Measurements from ENCODE around the gene KCNH2. TPM values are rescaled to one million over a fixed set of nuclear protein-coding genes. Genes with fewer than 3 reads are reported as not detected.

The KCNH2 gene
- total and polyA plus RNA-seq, 2 of the 8 experiments (the other 6 are each of a cell fraction or from before 2014, with no cell fraction given): 8.0 to 15.0 TPM

- Histone ChIP-seq H3K9me3 (ENCODE audit: insufficient read depth in 2 of 2, low read depth in 1 of 2, low read length in 1 of 2) (no peaks in the 10 kb centered on the region; a peak in 1 of 4 replicates), H2BK120ac (replicated peaks; ENCODE audit: low read depth, low read length) (no peak overlapping the region), H2BK5ac (ENCODE audit: low read depth, low read length) (no peak overlapping the region), H4K20me1 (replicated peaks in 1 of 2; ENCODE audit: control insufficient read depth in 1 of 2, insufficient read depth in 2 of 2, low read length in 2 of 2) (no peaks in the 10 kb centered on the region), H4K91ac (replicated peaks; ENCODE audit: insufficient read length, low read length) (no peak overlapping the region), H2BK12ac (ENCODE audit: low read depth, low read length) (peak overlapping the region; percentile 60; the same call in 1 of the 2 replicates), H3K79me1 (ENCODE audit: low read depth, low read length) (no peaks in the 10 kb centered on the region), H3K18ac (ENCODE audit: extremely low read depth, low read length) (no peak overlapping the region), H2BK15ac (ENCODE audit: low read length) (no peak overlapping the region), H3K4ac (replicated peaks; ENCODE audit: insufficient read length, low read depth, low read length) (no peak overlapping the region), H3K23me2 (ENCODE audit: low read depth, low read length) (no peaks in the 10 kb centered on the region), H3K14ac (ENCODE audit: insufficient read length) (no peak overlapping the region), H3K4me1 (replicated peaks in 1 of 4; ENCODE audit: control insufficient read depth in 3 of 4, insufficient read depth in 4 of 4, low read length in 3 of 4) (peaks cover 0 to 28% (median 7%) of the 10 kb centered on the region in 4 experiments; a peak in 4 of 7 replicates), H3K27ac (ENCODE audit: low read depth, low read length) (no peak overlapping the region), H3K4me3 (ENCODE audit: extremely low read depth in 1 of 4, insufficient read depth in 2 of 4, low read depth in 3 of 4, low read length in 4 of 4) (no peak overlapping the region), H3K79me2 (ENCODE audit: control insufficient read depth in 1 of 2, insufficient read depth in 2 of 2, low read length in 2 of 2) (no peaks in the 10 kb centered on the region), H4K8ac (ENCODE audit: extremely low read depth, insufficient read depth, low read length) (no peak overlapping the region), H4K5ac (ENCODE audit: insufficient read length, low read depth, low read length) (no peak overlapping the region), H2AFZ (ENCODE audit: low read length) (no peak overlapping the region; the same call in 1 of the 2 replicates), H3K56ac (replicated peaks; ENCODE audit: insufficient read length, low read depth, low read length) (no peak overlapping the region), H2AK5ac (ENCODE audit: low read depth, low read length) (no peak overlapping the region), H3K9ac (replicated peaks in 1 of 4; ENCODE audit: extremely low read depth in 1 of 4, low read depth in 3 of 4, low read length in 3 of 4) (no peak overlapping the region), H3K23ac (ENCODE audit: insufficient read length) (no peak overlapping the region), H3K36me3 (ENCODE audit: control insufficient read depth in 2 of 4, insufficient read depth in 4 of 4, low read length in 3 of 4) (no peaks in the 10 kb centered on the region), H2BK20ac (ENCODE audit: low read length) (no peak overlapping the region), H3K4me2 (ENCODE audit: insufficient read depth in 1 of 2, low read depth in 2 of 2, low read length in 2 of 2) (no peak overlapping the region), H3K27me3 (replicated peaks in 1 of 4; ENCODE audit: control insufficient read depth in 3 of 4, extremely low read depth in 1 of 4, insufficient read depth in 3 of 4, low read length in 3 of 4) (peaks cover 0 to 11% (median 6%) of the 10 kb centered on the region in 4 experiments; a peak in 4 of 7 replicates)
- WGBS, 2 experiments (ENCODE audit: extremely low coverage in 1 of 2, insufficient coverage in 1 of 2, insufficient read length in 1 of 2, insufficient replicate concordance in 2 of 2, low coverage in 1 of 2, low lambda C conversion rate in 2 of 2, missing lambda C conversion rate in 1 of 2): 28% methylated on average over 22 of the region's 22 CpGs; no CpG with 5 or more reads in 1 of the 2 experiments
- POLR2A ChIA-PET (ENCODE audit: partially characterized antibody): interaction anchor here (1.2 to 1.5 kb wide), 2 partner anchors 21 to 94 kb away, joined by 3 to 4 read pairs; no protein-coding TSS in a partner anchor
- no peak for FAIRE-seq
- peak; percentile 60 to 96 for DNase-seq (ENCODE audit: low read depth in 1 of 2, low spot score in 2 of 2)
- CTCF ChIA-PET (ENCODE audit: partially characterized antibody): interaction anchor here (0.6 to 2.9 kb wide), 55 partner anchors 9 to 559 kb away, joined by 3 to 35 read pairs (median 5); partner anchors contain the start of genes ATG9B and NOS3
- peak in 1 of 2 experiments; percentile 70; a peak in 1 of 4 replicates for TF ChIP-seq HDAC2 (IDR thresholded peaks at IDR 0.05; ENCODE audit: borderline replicate concordance in 1 of 2, low read depth in 2 of 2, low read length in 2 of 2)
- TF ChIP-seq SAP30 (IDR thresholded peaks at IDR 0.05; ENCODE audit: insufficient read depth, insufficient replicate concordance, low read length): no peak
- 0 out of 2 replicates have a peak, but pooled peaks have one; percentile 16 for TF ChIP-seq JUND (IDR thresholded peaks at IDR 0.05; ENCODE audit: low read length)
- TF ChIP-seq, protein P1, sequence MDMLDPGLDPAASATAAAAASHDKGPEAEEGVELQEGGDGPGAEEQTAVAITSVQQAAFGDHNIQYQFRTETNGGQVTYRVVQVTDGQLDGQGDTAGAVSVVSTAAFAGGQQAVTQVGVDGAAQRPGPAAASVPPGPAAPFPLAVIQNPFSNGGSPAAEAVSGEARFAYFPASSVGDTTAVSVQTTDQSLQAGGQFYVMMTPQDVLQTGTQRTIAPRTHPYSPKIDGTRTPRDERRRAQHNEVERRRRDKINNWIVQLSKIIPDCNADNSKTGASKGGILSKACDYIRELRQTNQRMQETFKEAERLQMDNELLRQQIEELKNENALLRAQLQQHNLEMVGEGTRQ (IDR thresholded peaks at IDR 0.05; ENCODE audit: low read length): no peak
- TF ChIP-seq YY1 (IDR thresholded peaks at IDR 0.05; ENCODE audit: low read depth, low read length): peak; percentile 87
- no peak for TF ChIP-seq TAF7 (optimal IDR thresholded peaks at IDR 0.05; ENCODE audit: borderline replicate concordance, low read depth, low read length)
- TF ChIP-seq SIX5 (IDR thresholded peaks at IDR 0.05; ENCODE audit: low read depth, low read length): no peak
- no peak for TF ChIP-seq CHD2 (IDR thresholded peaks at IDR 0.05; ENCODE audit: low read length)
- TF ChIP-seq BACH1 (IDR thresholded peaks at IDR 0.05; ENCODE audit: low read length): no peak
- no peak for TF ChIP-seq NANOG (IDR thresholded peaks at IDR 0.05; ENCODE audit: insufficient read depth, low read depth, low read length, poor library complexity, severe bottlenecking)
- TF ChIP-seq KDM1A (IDR thresholded peaks at IDR 0.05; ENCODE audit: borderline replicate concordance, low read length): peak; percentile 91
- TF ChIP-seq CHD1 (IDR thresholded peaks at IDR 0.05; ENCODE audit: low read depth, low read length): no peak
Observed at GRCh38 chr7:150898475-150899011, 79.6 kb downstream of the KCNH2 start.

All from H1 (cell line).